Epidermal melanocyte (primary cell): ENCODE results near the gene OPRD1.

Experiments
- DNase-seq: peaks from one replicate; pipeline ENCODE4 v3.0.0; 2011; ENCODE audit warnings: low spot score; ENCODE audit not compliant: insufficient read length

OPRD1 gene

GRCh38 chr1:28905921-28906666, 94.1 kb downstream of the OPRD1 start:
- DNase-seq = no peak

GRCh38 chr1:28909198-28909597, 97.2 kb downstream of the OPRD1 start:
- DNase-seq = no peak

GRCh38 chr1:28910379-28911115, 98.6 kb downstream of the OPRD1 start:
- DNase-seq = no peak

GRCh38 chr1:28913786-28914227, 101.8 kb downstream of the OPRD1 start:
- DNase-seq = no peak

- peak; percentile 97 for DNase-seq
These were observed 102.5 kb downstream of the OPRD1 start, which contains the start of gene EPB41 for GRCh38 chr1:28914228-28915030. Gene EPB41 (plus strand): TSS chr1:28914569. CDS start chr1:28987438, 72,869 bp downstream.

- no peak for DNase-seq
These were observed 103.3 kb downstream of the OPRD1 start for GRCh38 chr1:28915031-28915895.

- DNase-seq = no peak
These were observed 105.8 kb downstream of the OPRD1 start for GRCh38 chr1:28917757-28918118.
